ENCODE results near the gene ZNF391.

ZNF391 gene

GRCh38 chr6:27407153-27407814 lies 18.7 kb downstream of the ZNF391 start:
- Histone ChIP-seq H3K27me3 (ENCODE audit: insufficient read depth, low read length, poor library complexity, severe bottlenecking) (no peaks in the 10 kb centered on the region), H3F3A (ENCODE audit: low read depth) (no peaks in the 10 kb centered on the region), H3K9me2 (replicated peaks; ENCODE audit: low read depth, low read length) (no peaks in the 10 kb centered on the region), H3K4me3 (ENCODE audit: low read length, poor library complexity, severe bottlenecking) (no peak overlapping the region), H3K9ac (ENCODE audit: low read depth, low read length, poor library complexity, severe bottlenecking) (no peak overlapping the region), H3K4me2 (ENCODE audit: low read depth, low read length, poor library complexity, severe bottlenecking) (no peak overlapping the region), H3K36me3 (ENCODE audit: insufficient read depth, low read length) (no peaks in the 10 kb centered on the region), H2AFZ (ENCODE audit: low read length) (no peak overlapping the region), H3K79me2 (ENCODE audit: insufficient read depth, low read length) (no peaks in the 10 kb centered on the region), H4K20me1 (ENCODE audit: insufficient read depth, low read length, poor library complexity, severe bottlenecking) (no peaks in the 10 kb centered on the region), H3K9me3 (ENCODE audit: insufficient read depth, low read depth, low read length) (peaks cover 4% of the 10 kb centered on the region; the same call in 1 of the 2 replicates), H3K4me1 (ENCODE audit: insufficient read depth, low read length, poor library complexity, severe bottlenecking) (no peaks in the 10 kb centered on the region)
- no peak for TF ChIP-seq CTCF (conservative IDR thresholded peaks at IDR 0.05; ENCODE audit: low read length)
- no peak for TF ChIP-seq EZH2phosphoT487 (IDR thresholded peaks at IDR 0.05; ENCODE audit: borderline replicate concordance)

- Histone ChIP-seq H3K9me3 (ENCODE audit: insufficient read depth, low read depth, low read length) (peaks cover 10% of the 10 kb centered on the region; the same call in 1 of the 2 replicates), H4K20me1 (ENCODE audit: insufficient read depth, low read length, poor library complexity, severe bottlenecking) (no peaks in the 10 kb centered on the region), H3K9me2 (replicated peaks; ENCODE audit: low read depth, low read length) (no peaks in the 10 kb centered on the region), H3K4me2 (ENCODE audit: low read depth, low read length, poor library complexity, severe bottlenecking) (no peak overlapping the region), H3K36me3 (ENCODE audit: insufficient read depth, low read length) (no peaks in the 10 kb centered on the region), H3K4me3 (ENCODE audit: low read length, poor library complexity, severe bottlenecking) (no peak overlapping the region), H3K4me1 (ENCODE audit: insufficient read depth, low read length, poor library complexity, severe bottlenecking) (no peaks in the 10 kb centered on the region), H2AFZ (ENCODE audit: low read length) (no peak overlapping the region), H3K27me3 (ENCODE audit: insufficient read depth, low read length, poor library complexity, severe bottlenecking) (no peaks in the 10 kb centered on the region), H3K79me2 (ENCODE audit: insufficient read depth, low read length) (no peaks in the 10 kb centered on the region), H3K9ac (ENCODE audit: low read depth, low read length, poor library complexity, severe bottlenecking) (no peak overlapping the region), H3F3A (ENCODE audit: low read depth) (no peaks in the 10 kb centered on the region)
- TF ChIP-seq EZH2phosphoT487 (IDR thresholded peaks at IDR 0.05; ENCODE audit: borderline replicate concordance) (no peak), CTCF (conservative IDR thresholded peaks at IDR 0.05; ENCODE audit: low read length) (no peak)
Observed at GRCh38 chr6:27414300-27414699, 25.7 kb downstream of the ZNF391 start.

GRCh38 chr6:27414996-27415395 lies 26.4 kb downstream of the ZNF391 start:
- Histone ChIP-seq H3K27me3 (ENCODE audit: insufficient read depth, low read length, poor library complexity, severe bottlenecking) (no peaks in the 10 kb centered on the region), H3K4me1 (ENCODE audit: insufficient read depth, low read length, poor library complexity, severe bottlenecking) (no peaks in the 10 kb centered on the region), H4K20me1 (ENCODE audit: insufficient read depth, low read length, poor library complexity, severe bottlenecking) (no peaks in the 10 kb centered on the region), H3K9ac (ENCODE audit: low read depth, low read length, poor library complexity, severe bottlenecking) (no peak overlapping the region), H3K36me3 (ENCODE audit: insufficient read depth, low read length) (no peaks in the 10 kb centered on the region), H3K9me3 (ENCODE audit: insufficient read depth, low read depth, low read length) (peaks cover 10% of the 10 kb centered on the region; the same call in 1 of the 2 replicates), H2AFZ (ENCODE audit: low read length) (no peak overlapping the region), H3F3A (ENCODE audit: low read depth) (no peaks in the 10 kb centered on the region), H3K9me2 (replicated peaks; ENCODE audit: low read depth, low read length) (no peaks in the 10 kb centered on the region), H3K4me3 (ENCODE audit: low read length, poor library complexity, severe bottlenecking) (no peak overlapping the region), H3K4me2 (ENCODE audit: low read depth, low read length, poor library complexity, severe bottlenecking) (no peak overlapping the region), H3K79me2 (ENCODE audit: insufficient read depth, low read length) (no peaks in the 10 kb centered on the region)
- TF ChIP-seq EZH2phosphoT487 (IDR thresholded peaks at IDR 0.05; ENCODE audit: borderline replicate concordance), result no peak
- no peak for TF ChIP-seq CTCF (conservative IDR thresholded peaks at IDR 0.05; ENCODE audit: low read length)

Measured in Loucy (cell line).